HepG2 (cell line): ENCODE data around the gene PIGZ. TPM values are rescaled to one million over a fixed set of nuclear protein-coding genes. Genes with fewer than 3 reads are reported as not detected.

Experiments used
- BATF2 ChIP-seq: sonication (generic); formaldehyde crosslinking; IDR thresholded peaks from 2 replicates; pipeline ENCODE4 v1.8.0; 2022; ENCODE audit warnings: mild to moderate bottlenecking, missing genetic modification reagents, moderate library complexity
- BCL3 ChIP-seq: sonication (generic); formaldehyde crosslinking; IDR thresholded peaks from 2 replicates; pipeline ENCODE4 v1.5.1; 2020; ENCODE audit warnings: mild to moderate bottlenecking, missing genetic modification reagents, moderate library complexity
- DPF2 ChIP-seq: sonication (generic); formaldehyde crosslinking; IDR thresholded peaks from 2 replicates; pipeline ENCODE4 v1.4.0; 2020; ENCODE audit warnings: mild to moderate bottlenecking, low read depth, missing genetic modification reagents, borderline replicate concordance
- FOSL1 ChIP-seq: sonication (generic); formaldehyde crosslinking; IDR thresholded peaks from 2 replicates; pipeline ENCODE4 v1.9.0; 2021; ENCODE audit warnings: missing genetic modification reagents, borderline replicate concordance
- IRF9 ChIP-seq: sonication (generic); formaldehyde crosslinking; IDR thresholded peaks from 2 replicates; pipeline ENCODE4 v1.8.0; 2022; ENCODE audit warnings: missing genetic modification reagents, mild to moderate bottlenecking, borderline replicate concordance
- ISL2 ChIP-seq: sonication (generic); formaldehyde crosslinking; IDR thresholded peaks from 2 replicates; pipeline ENCODE4 v1.5.0; 2020; ENCODE audit warnings: missing genetic modification reagents
- KAT2B ChIP-seq: fragments of 150-350 bp; IDR thresholded peaks from 2 replicates; pipeline ENCODE4 v1.6.1; 2014; ENCODE audit warnings: low read depth, low read length, borderline replicate concordance
- MED1 ChIP-seq: sonication (generic); formaldehyde crosslinking; IDR thresholded peaks from 2 replicates; pipeline ENCODE4 v1.4.0; 2020; ENCODE audit warnings: missing genetic modification reagents
- MTA1 ChIP-seq: sonication (generic); formaldehyde crosslinking; IDR thresholded peaks from 2 replicates; pipeline ENCODE4 v1.4.0; 2020; ENCODE audit warnings: missing genetic modification reagents, mild to moderate bottlenecking, borderline replicate concordance
- MXD4 ChIP-seq: IDR thresholded peaks from 2 replicates; pipeline ENCODE4 v1.6.1; 2016; ENCODE audit warnings: mild to moderate bottlenecking, missing biosample characterization, missing genetic modification reagents
- NR2C2 ChIP-seq: sonication (generic); formaldehyde crosslinking; IDR thresholded peaks from 2 replicates; pipeline ENCODE4 v1.4.0; 2020; ENCODE audit warnings: missing genetic modification reagents, mild to moderate bottlenecking, moderate library complexity, borderline replicate concordance
- TRAFD1 ChIP-seq: sonication (generic); formaldehyde crosslinking; IDR thresholded peaks from 2 replicates; pipeline ENCODE4 v1.5.1; 2020; ENCODE audit warnings: missing genetic modification reagents, mild to moderate bottlenecking, borderline replicate concordance
- ZBTB7B ChIP-seq: sonication (generic); formaldehyde crosslinking; IDR thresholded peaks from 2 replicates; pipeline ENCODE4 v1.4.0; 2020; ENCODE audit warnings: missing genetic modification reagents
- ZNF451 ChIP-seq: sonication (generic); formaldehyde crosslinking; IDR thresholded peaks from 2 replicates; pipeline ENCODE4 v1.5.0; 2020; ENCODE audit warnings: mild to moderate bottlenecking, missing genetic modification reagents
- ZNF503 ChIP-seq: sonication (generic); formaldehyde crosslinking; IDR thresholded peaks from 2 replicates; pipeline ENCODE4 v1.4.0; 2020; ENCODE audit warnings: missing genetic modification reagents
- ZNF605 ChIP-seq: sonication (generic); formaldehyde crosslinking; IDR thresholded peaks from 2 replicates; pipeline ENCODE4 v1.8.0; 2022; ENCODE audit warnings: mild to moderate bottlenecking, missing genetic modification reagents
- ZNF687 ChIP-seq: sonication (generic); formaldehyde crosslinking; IDR thresholded peaks from 2 replicates; pipeline ENCODE4 v1.5.1; 2020; ENCODE audit warnings: mild to moderate bottlenecking, missing genetic modification reagents, moderate library complexity
- polyA plus RNA-seq, 8 experiments: library from polyadenylated mRNA; depleted of rRNA in 3 of 8; stranded (reverse) in 7 of 8; unstranded in 1 of 8; fragments of >200 nt; fragmentation: Illumina TruSeq in 4 of 8; extraction: Trizol in 4 of 8; gene quantifications; 2 replicates each; pipeline versions ENCODE4 v1.2.1 to v1.2.3, GENCODE V29; 2011 to 2016; ENCODE audit warnings: low read depth in 4 of 8, missing spikeins in 1 of 8, mixed read lengths in 1 of 8; ENCODE audit not compliant: insufficient read depth in 1 of 8
- total RNA-seq, 5 experiments: library from RNA; depleted of rRNA; stranded (reverse); fragments of >200 nt; fragmentation: Illumina TruSeq; extraction: Trizol; gene quantifications; 2 replicates each; pipeline ENCODE4 v1.2.3, GENCODE V29; 2016; ENCODE audit warnings: low read depth in 1 of 5

Gene PIGZ
- total and polyA plus RNA-seq, 2 of the 13 experiments (the other 11 are each of a cell fraction or from before 2014, with no cell fraction given): 4.7 to 60.5 TPM

- TF ChIP-seq ZNF503 (CRISPR knock-in tag) (peak; percentile 54; the same call in 1 of the 2 replicates), TRAFD1 (CRISPR knock-in tag) (no peak; the same call in 1 of the 2 replicates), MED1 (CRISPR knock-in tag) (peak; percentile 75), NR2C2 (CRISPR knock-in tag) (peak; percentile 28; the same call in 1 of the 2 replicates), ZBTB7B (CRISPR knock-in tag) (peak; percentile 89), MTA1 (CRISPR knock-in tag) (peak; percentile 96; the same call in 1 of the 2 replicates), ISL2 (CRISPR knock-in tag) (peak; percentile 77), DPF2 (CRISPR knock-in tag) (peak; percentile 63; the same call in 1 of the 2 replicates), BATF2 (no peak), BCL3 (no peak), MXD4 (CRISPR knock-in tag) (0 out of 2 replicates have a peak, but pooled peaks have one; percentile 50), ZNF451 (CRISPR knock-in tag) (peak; percentile 53; the same call in 1 of the 2 replicates), IRF9 (CRISPR knock-in tag) (0 out of 2 replicates have a peak, but pooled peaks have one; percentile 64), KAT2B (no peak), ZNF687 (CRISPR knock-in tag) (peak; percentile 92), FOSL1 (CRISPR knock-in tag) (no peak), ZNF605 (CRISPR knock-in tag) (peak; percentile 71; the same call in 1 of the 2 replicates)
Observed at GRCh38 chr3:196988241-196989029, 19.8 kb upstream of the PIGZ start (continued).
